ENCODE data around the gene ZSWIM3. TPM values are rescaled to one million over a fixed set of nuclear protein-coding genes. Genes with fewer than 3 reads are reported as not detected.

ZSWIM3 gene
- polyA plus RNA-seq (2013), result 1.6 TPM

DNA sequence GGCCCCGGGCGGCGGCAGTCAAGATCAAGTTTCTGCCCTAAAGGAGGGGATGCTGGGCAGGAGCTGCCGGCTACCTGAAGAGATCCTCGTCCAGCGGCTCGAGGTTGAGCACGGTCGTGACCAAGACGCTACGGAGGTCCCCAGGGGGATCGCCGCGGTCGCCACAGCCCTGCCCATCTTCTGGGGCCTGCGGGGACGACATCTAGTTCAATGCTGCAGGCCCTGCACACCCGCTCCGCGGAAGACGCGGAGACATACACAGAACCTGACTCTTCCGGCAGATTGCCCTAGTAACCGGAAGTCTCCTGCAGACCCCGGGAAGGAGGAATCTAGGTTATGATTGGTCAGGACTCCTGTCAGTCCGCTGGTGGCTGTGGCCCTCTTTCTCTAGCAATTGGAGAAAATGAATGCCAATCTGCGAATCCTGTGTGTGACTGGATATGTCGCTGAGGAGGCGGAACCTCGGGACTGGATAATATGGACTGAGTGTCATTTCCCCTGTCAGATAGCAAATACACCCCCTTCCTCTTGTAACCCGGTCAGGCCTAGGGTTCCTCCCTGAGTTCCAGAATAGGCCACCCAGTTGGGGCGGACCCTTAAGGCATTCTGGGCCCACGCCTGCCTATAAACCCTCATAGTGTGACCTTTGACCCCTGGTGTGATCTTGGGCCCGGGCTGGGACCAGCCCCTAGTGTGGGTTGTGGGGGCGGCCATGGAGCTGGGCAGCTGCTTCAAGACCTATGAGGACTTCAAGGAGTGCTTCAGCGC lies at the start of gene ZSWIM3, which contains the start of gene ACOT8:
Gene ZSWIM3, plus strand, starts transcription at position 501 of the 768 bp plus-strand sequence. Its CDS starts 212 bp downstream, at position 713.
Gene ACOT8, minus strand, starts transcription at position 279 of the 768 bp plus-strand sequence. Its CDS starts 77 bp downstream, at position 202.
- Histone ChIP-seq H3K27ac (ENCODE audit: insufficient read depth in 1 of 2, low read depth in 1 of 2, low read length in 2 of 2, poor library complexity in 1 of 2, severe bottlenecking in 2 of 2) (peak within 1 kb of the TSS; percentile 75 to 89), H3K4me1 (ENCODE audit: control extremely low read depth in 1 of 4, control insufficient read depth in 4 of 4, insufficient read depth in 4 of 4, low read length in 3 of 4) (peaks cover 2 to 26% (median 24%) of the 10 kb centered on the region in 4 experiments), H3K36me3 (ENCODE audit: control insufficient read depth in 4 of 4, insufficient read depth in 4 of 4, low read length in 3 of 4) (peaks cover 0 to 13% (median 10%) of the 10 kb centered on the region in 4 experiments), H3K4me3 (ENCODE audit: control insufficient read depth in 1 of 7, extremely low read depth in 1 of 7, insufficient read depth in 4 of 7, low read depth in 2 of 7, low read length in 6 of 7) (peak within 1 kb of the TSS; percentile 55 to 98 (median 93)), H3K9me3 (ENCODE audit: control extremely low read depth in 1 of 5, control insufficient read depth in 4 of 5, insufficient read depth in 2 of 5, low read depth in 1 of 5, low read length in 4 of 5) (no peaks in the 10 kb centered on the region), H3K27me3 (replicated peaks in 2 of 5; ENCODE audit: control insufficient read depth in 4 of 5, insufficient read depth in 5 of 5, low read length in 4 of 5) (no peaks in the 10 kb centered on the region)
- 0% methylated on average over 31 of the region's 36 CpGs for WGBS (ENCODE audit: insufficient coverage)
- ChIA-PET CTCF (interaction anchor here (0.8 to 1.4 kb wide), 5 partner anchors 11 to 104 kb away, joined by 3 to 4 read pairs (median 3); partner anchors contain the start of genes CTSA and NEURL2), POLR2A (interaction anchor here (0.6 to 0.7 kb wide), 4 partner anchors 13 to 457 kb away, joined by 3 to 4 read pairs (median 3); no protein-coding TSS in a partner anchor)
- peak; percentile 100 for DNase-seq

DNA sequence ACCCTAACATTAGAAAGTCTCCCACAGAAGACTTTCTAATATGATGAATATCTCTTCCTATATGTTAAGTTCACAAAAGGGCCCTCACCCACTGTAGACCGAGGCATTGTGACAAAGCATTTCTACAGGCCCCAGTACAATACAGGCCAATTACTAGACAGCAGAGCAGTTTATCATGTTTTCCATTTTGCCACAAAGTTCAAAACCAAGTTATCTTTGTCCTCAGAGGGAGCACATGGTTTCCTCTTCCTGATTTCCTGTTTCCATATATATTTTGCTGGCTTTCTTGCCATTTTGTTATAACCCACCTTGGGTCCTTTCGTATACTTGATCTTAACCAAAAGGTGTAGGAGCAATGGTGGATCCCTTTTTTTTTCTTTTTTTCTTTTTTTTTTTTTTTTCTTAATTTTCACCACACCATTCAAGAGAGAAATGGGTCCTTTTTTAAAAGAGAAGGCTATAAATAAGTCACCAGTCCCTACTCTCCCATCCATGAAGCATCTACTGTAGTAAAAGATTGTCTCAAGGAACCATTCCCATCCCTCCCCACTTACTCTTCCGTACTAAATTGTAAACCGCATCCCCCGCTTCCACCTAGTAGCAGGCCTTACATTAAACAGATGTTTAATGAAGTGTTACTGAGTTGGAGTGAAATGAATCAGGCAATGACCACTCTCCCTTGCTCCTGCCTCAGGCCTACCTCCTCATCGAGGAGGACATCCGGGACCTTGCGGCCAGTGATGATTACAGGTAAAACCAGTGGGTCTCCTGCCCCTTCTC lies 47.0 kb upstream of the ZSWIM3 start:
- 10% methylated on average over 2 of the region's 8 CpGs for WGBS (ENCODE audit: insufficient coverage)
- Histone ChIP-seq H3K36me3 (ENCODE audit: control insufficient read depth in 4 of 4, insufficient read depth in 4 of 4, low read length in 3 of 4) (peaks cover 5 to 58% (median 35%) of the 10 kb centered on the region in 4 experiments), H3K4me1 (ENCODE audit: control extremely low read depth in 1 of 4, control insufficient read depth in 4 of 4, insufficient read depth in 4 of 4, low read length in 3 of 4) (peaks cover 2 to 56% (median 46%) of the 10 kb centered on the region in 4 experiments), H3K9me3 (ENCODE audit: control extremely low read depth in 1 of 5, control insufficient read depth in 4 of 5, insufficient read depth in 2 of 5, low read depth in 1 of 5, low read length in 4 of 5) (no peaks in the 10 kb centered on the region), H3K4me3 (ENCODE audit: control insufficient read depth in 1 of 7, extremely low read depth in 1 of 7, insufficient read depth in 4 of 7, low read depth in 2 of 7, low read length in 6 of 7) (peak overlapping the region in 2 of 7 experiments; percentile 14 to 16), H3K27me3 (replicated peaks in 2 of 5; ENCODE audit: control insufficient read depth in 4 of 5, insufficient read depth in 5 of 5, low read length in 4 of 5) (no peaks in the 10 kb centered on the region), H3K27ac (ENCODE audit: insufficient read depth in 1 of 2, low read depth in 1 of 2, low read length in 2 of 2, poor library complexity in 1 of 2, severe bottlenecking in 2 of 2) (peak overlapping the region; percentile 13 to 59)
- ChIA-PET POLR2A (no interaction called here), CTCF (interaction anchor here (0.6 to 1.4 kb wide), 2 partner anchors 11 to 15 kb away, joined by 3 to 7 read pairs; no protein-coding TSS in a partner anchor)
- peak; percentile 60 to 81 (median 66) for DNase-seq

DNA sequence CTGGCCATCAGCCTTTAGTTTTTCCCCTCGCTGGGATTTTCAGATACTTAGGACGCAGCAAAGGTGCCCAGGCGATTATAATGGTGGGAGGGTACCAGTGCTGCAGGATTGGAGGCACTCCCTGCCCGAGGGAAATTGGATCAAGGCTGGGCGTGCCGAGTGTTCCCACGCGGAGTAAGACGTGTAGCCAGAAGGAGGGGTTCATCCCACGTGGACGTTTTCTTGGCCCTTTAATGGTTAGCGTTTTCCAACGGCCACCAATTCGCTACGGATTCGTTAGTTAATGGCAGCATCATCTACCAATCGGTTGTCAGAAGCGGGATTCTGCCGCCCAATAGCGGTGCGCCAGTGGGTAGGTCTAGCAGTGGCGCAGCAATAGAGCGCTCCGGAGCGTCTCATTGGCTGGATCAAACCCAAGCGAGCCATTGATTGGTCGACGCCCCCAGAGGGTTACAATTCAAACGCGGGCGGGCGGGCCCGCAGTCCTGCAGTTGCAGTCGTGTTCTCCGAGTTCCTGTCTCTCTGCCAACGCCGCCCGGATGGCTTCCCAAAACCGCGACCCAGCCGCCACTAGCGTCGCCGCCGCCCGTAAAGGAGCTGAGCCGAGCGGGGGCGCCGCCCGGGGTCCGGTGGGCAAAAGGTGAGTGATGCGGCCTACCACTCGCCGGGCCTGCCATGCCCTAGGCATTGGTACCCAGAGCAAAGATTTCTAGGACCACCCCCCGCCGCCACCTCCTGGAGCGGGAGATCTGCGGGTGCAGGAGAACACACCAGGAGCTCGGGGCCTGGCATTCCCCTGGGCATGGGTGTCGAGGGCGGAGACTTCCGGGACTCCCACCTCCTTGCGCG lies 45.0 kb upstream of the ZSWIM3 start, which contains the start of gene UBE2C:
Gene UBE2C, plus strand, starts transcription at position 488 of the 849 bp plus-strand sequence. Its CDS starts 52 bp downstream, at position 540.
- H3K9me3 ChIP-seq (ENCODE audit: control extremely low read depth in 1 of 5, control insufficient read depth in 4 of 5, insufficient read depth in 2 of 5, low read depth in 1 of 5, low read length in 4 of 5), result no peaks in the 10 kb centered on the region
- H3K27ac ChIP-seq (ENCODE audit: insufficient read depth in 1 of 2, low read depth in 1 of 2, low read length in 2 of 2, poor library complexity in 1 of 2, severe bottlenecking in 2 of 2), result peak within 1 kb of the TSS in 1 of 2 experiments; percentile 49
- DNase-seq, result peak; percentile 98 to 99 (median 99)
- H3K4me1 ChIP-seq (ENCODE audit: control extremely low read depth in 1 of 4, control insufficient read depth in 4 of 4, insufficient read depth in 4 of 4, low read length in 3 of 4), result peaks cover 2 to 56% (median 46%) of the 10 kb centered on the region in 4 experiments
- peak within 1 kb of the TSS; percentile 39 to 82 (median 78) for H3K4me3 ChIP-seq (ENCODE audit: control insufficient read depth in 1 of 7, extremely low read depth in 1 of 7, insufficient read depth in 4 of 7, low read depth in 2 of 7, low read length in 6 of 7)
- ChIA-PET CTCF (interaction anchor here (1.3 to 2.7 kb wide), 3 partner anchors 10 to 158 kb away, joined by 5 to 9 read pairs (median 8); no protein-coding TSS in a partner anchor), POLR2A (no interaction called here)
- WGBS (ENCODE audit: insufficient coverage), result 3% methylated on average over 65 of the region's 65 CpGs
- H3K27me3 ChIP-seq (replicated peaks in 2 of 5; ENCODE audit: control insufficient read depth in 4 of 5, insufficient read depth in 5 of 5, low read length in 4 of 5), result no peaks in the 10 kb centered on the region
- H3K36me3 ChIP-seq (ENCODE audit: control insufficient read depth in 4 of 4, insufficient read depth in 4 of 4, low read length in 3 of 4), result peaks cover 0 to 65% (median 28%) of the 10 kb centered on the region in 4 experiments

DNA sequence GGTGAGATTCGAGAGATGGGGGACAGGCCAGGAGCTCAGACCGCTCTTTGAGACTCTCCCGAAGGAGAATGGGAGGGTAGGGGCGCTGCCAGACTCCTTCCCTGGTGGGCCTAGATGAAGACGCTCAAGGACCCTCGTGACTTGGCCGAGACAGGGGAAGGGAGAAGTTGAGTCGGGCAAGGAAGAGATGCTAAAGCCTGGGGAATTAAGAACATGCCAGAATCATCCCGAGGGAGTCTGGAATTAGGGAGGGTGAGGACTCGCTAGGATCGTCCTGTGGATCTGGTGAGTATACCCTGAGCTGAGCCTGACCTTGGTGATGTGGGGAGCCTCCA lies 44.4 kb upstream of the ZSWIM3 start:
- peak overlapping the region in 1 of 2 experiments; percentile 25 for H3K27ac ChIP-seq (ENCODE audit: insufficient read depth in 1 of 2, low read depth in 1 of 2, low read length in 2 of 2, poor library complexity in 1 of 2, severe bottlenecking in 2 of 2)
- POLR2A ChIA-PET, result interaction anchor here (1.0 kb wide), 1 partner anchor 13 kb away, joined by 3 read pairs; no protein-coding TSS in a partner anchor

DNA sequence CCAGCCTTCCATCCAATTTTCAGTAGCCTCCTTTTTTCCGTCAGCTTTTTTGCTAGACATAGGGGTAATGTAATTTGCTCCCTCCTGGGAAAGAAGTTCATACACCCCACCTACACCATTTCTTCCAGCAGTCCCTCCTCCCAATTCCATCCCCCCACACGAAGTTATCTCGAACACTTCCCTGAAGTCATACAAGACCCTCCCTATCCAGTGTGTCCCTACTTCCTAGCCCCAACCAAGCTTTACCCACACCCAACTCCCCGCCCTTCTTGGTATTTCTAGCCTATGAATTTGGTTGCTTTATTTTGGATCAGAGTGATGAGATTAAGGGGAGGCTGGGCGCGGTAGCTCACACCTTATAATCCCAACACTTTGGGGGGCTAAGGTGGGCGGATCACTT lies 43.9 kb upstream of the ZSWIM3 start:
- Histone ChIP-seq H3K9me3 (ENCODE audit: control extremely low read depth in 1 of 5, control insufficient read depth in 4 of 5, insufficient read depth in 2 of 5, low read depth in 1 of 5, low read length in 4 of 5) (no peaks in the 10 kb centered on the region), H3K27me3 (replicated peaks in 2 of 5; ENCODE audit: control insufficient read depth in 4 of 5, insufficient read depth in 5 of 5, low read length in 4 of 5) (no peaks in the 10 kb centered on the region), H3K36me3 (ENCODE audit: control insufficient read depth in 4 of 4, insufficient read depth in 4 of 4, low read length in 3 of 4) (peaks cover 0 to 61% (median 23%) of the 10 kb centered on the region in 4 experiments), H3K4me3 (ENCODE audit: control insufficient read depth in 1 of 7, extremely low read depth in 1 of 7, insufficient read depth in 4 of 7, low read depth in 2 of 7, low read length in 6 of 7) (peak overlapping the region in 5 of 7 experiments; percentile 70 to 82 (median 78)), H3K27ac (ENCODE audit: insufficient read depth in 1 of 2, low read depth in 1 of 2, low read length in 2 of 2, poor library complexity in 1 of 2, severe bottlenecking in 2 of 2) (no peak overlapping the region), H3K4me1 (ENCODE audit: control extremely low read depth in 1 of 4, control insufficient read depth in 4 of 4, insufficient read depth in 4 of 4, low read length in 3 of 4) (peaks cover 2 to 51% (median 44%) of the 10 kb centered on the region in 4 experiments)
- DNase-seq, result no peak
- ChIA-PET CTCF (interaction anchor here (0.7 to 2.7 kb wide), 4 partner anchors 9 to 156 kb away, joined by 3 to 9 read pairs (median 6); no protein-coding TSS in a partner anchor), POLR2A (interaction anchor here (1.0 kb wide), 1 partner anchor 14 kb away, joined by 3 read pairs; no protein-coding TSS in a partner anchor)
- WGBS (ENCODE audit: insufficient coverage), result 90% methylated on average over 5 of the region's 7 CpGs

More for the DNA sequence above, 44.4 kb upstream of the ZSWIM3 start:
- H3K36me3 ChIP-seq (ENCODE audit: control insufficient read depth in 4 of 4, insufficient read depth in 4 of 4, low read length in 3 of 4), result peaks cover 0 to 65% (median 26%) of the 10 kb centered on the region in 4 experiments
- H3K27me3 ChIP-seq (replicated peaks in 2 of 5; ENCODE audit: control insufficient read depth in 4 of 5, insufficient read depth in 5 of 5, low read length in 4 of 5), result no peaks in the 10 kb centered on the region
- CTCF ChIA-PET, result interaction anchor here (1.3 to 2.7 kb wide), 3 partner anchors 9 to 157 kb away, joined by 5 to 9 read pairs (median 8); no protein-coding TSS in a partner anchor
- no peak for DNase-seq
- WGBS (ENCODE audit: insufficient coverage), result 25% methylated on average over 10 of the region's 11 CpGs
- peaks cover 2 to 56% (median 46%) of the 10 kb centered on the region in 4 experiments for H3K4me1 ChIP-seq (ENCODE audit: control extremely low read depth in 1 of 4, control insufficient read depth in 4 of 4, insufficient read depth in 4 of 4, low read length in 3 of 4)
- peak overlapping the region; percentile 39 to 82 (median 78) for H3K4me3 ChIP-seq (ENCODE audit: control insufficient read depth in 1 of 7, extremely low read depth in 1 of 7, insufficient read depth in 4 of 7, low read depth in 2 of 7, low read length in 6 of 7)
- H3K9me3 ChIP-seq (ENCODE audit: control extremely low read depth in 1 of 5, control insufficient read depth in 4 of 5, insufficient read depth in 2 of 5, low read depth in 1 of 5, low read length in 4 of 5), result no peaks in the 10 kb centered on the region

DNA sequence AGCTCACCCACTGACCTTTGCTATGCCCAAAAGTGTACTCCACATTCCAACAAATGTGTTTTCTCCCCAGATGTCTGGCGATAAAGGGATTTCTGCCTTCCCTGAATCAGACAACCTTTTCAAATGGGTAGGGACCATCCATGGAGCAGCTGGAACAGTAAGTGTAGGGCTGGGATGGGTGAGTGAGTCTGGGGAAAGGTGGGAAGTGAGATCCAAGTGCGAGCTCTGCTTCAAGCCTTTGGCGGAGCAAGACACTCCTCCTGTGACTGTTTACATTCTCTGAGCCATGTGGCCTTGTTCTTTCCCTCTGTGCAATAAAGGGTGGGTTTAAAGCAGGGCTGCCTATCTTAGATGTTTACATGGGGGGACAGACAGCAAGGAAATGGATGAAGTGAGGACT lies 43.1 kb upstream of the ZSWIM3 start:
- no peaks in the 10 kb centered on the region for H3K27me3 ChIP-seq (replicated peaks in 2 of 5; ENCODE audit: control insufficient read depth in 4 of 5, insufficient read depth in 5 of 5, low read length in 4 of 5)
- H3K27ac ChIP-seq (ENCODE audit: insufficient read depth in 1 of 2, low read depth in 1 of 2, low read length in 2 of 2, poor library complexity in 1 of 2, severe bottlenecking in 2 of 2), result no peak overlapping the region
- ChIA-PET CTCF (interaction anchor here (0.7 to 2.7 kb wide), 3 partner anchors 8 to 129 kb away, joined by 3 to 9 read pairs (median 8); no protein-coding TSS in a partner anchor), POLR2A (no interaction called here)
- WGBS (ENCODE audit: insufficient coverage), result 100% methylated on average over 3 of the region's 3 CpGs
- peaks cover 0 to 53% (median 17%) of the 10 kb centered on the region in 4 experiments for H3K36me3 ChIP-seq (ENCODE audit: control insufficient read depth in 4 of 4, insufficient read depth in 4 of 4, low read length in 3 of 4)
- H3K4me1 ChIP-seq (ENCODE audit: control extremely low read depth in 1 of 4, control insufficient read depth in 4 of 4, insufficient read depth in 4 of 4, low read length in 3 of 4), result peaks cover 2 to 43% (median 36%) of the 10 kb centered on the region in 4 experiments
- no peaks in the 10 kb centered on the region for H3K9me3 ChIP-seq (ENCODE audit: control extremely low read depth in 1 of 5, control insufficient read depth in 4 of 5, insufficient read depth in 2 of 5, low read depth in 1 of 5, low read length in 4 of 5)
- no peak for DNase-seq
- no peak overlapping the region for H3K4me3 ChIP-seq (ENCODE audit: control insufficient read depth in 1 of 7, extremely low read depth in 1 of 7, insufficient read depth in 4 of 7, low read depth in 2 of 7, low read length in 6 of 7)

All from common myeloid progenitor, CD34-positive (primary cell).